LNCaP clone FGC (cell line): Measurements from ENCODE around the gene ZNF92.

Experiments used
- DNase-seq: peaks from one replicate; pipeline ENCODE4 v3.0.0-alpha.2; 2011; ENCODE audit warnings: low read depth
- H3K4me3 ChIP-seq: 2 replicates; pipeline ENCODE4 v1.5.1; 2011; ENCODE audit warnings: mild to moderate bottlenecking, low read depth, low read length, control low read depth
- TF ChIP-seq, protein P1 (sequence below): IDR thresholded peaks from 2 replicates; pipeline ENCODE4 v1.5.1; 2012; ENCODE audit warnings: mild to moderate bottlenecking; ENCODE audit not compliant: control insufficient read depth, insufficient read depth; ENCODE audit errors: extremely low read depth

ZNF92 gene

DNA sequence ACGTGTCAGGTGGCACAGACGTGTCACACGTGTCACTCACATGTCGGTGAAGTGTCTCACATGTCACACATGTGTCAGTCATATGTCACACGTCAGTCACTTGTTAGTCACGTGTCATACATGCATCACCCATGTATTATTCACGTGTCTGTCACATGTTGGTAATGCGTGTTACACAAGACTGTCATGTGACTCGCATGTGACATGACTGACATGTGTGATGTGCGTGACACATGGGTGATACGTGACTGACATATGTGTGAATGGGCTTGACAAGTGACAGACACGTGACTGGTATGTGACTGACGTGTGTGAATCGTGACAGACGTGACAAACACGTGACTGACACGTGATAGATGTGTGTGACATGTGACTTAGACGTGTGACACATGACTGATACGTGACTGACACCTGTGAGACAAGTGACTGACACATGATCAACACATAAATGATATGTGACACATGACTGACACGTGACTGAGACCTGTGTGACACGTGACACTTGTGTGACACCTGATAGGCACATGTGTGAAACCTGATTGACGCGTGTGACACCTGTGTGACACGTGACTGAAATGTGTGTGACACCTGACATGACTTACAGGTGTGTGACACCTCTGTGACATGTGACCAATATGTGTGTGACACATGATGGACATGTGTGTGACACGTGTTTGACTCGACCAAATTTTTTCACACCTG is 56.1 kb downstream of the ZNF92 start:
- TF ChIP-seq, protein P1, sequence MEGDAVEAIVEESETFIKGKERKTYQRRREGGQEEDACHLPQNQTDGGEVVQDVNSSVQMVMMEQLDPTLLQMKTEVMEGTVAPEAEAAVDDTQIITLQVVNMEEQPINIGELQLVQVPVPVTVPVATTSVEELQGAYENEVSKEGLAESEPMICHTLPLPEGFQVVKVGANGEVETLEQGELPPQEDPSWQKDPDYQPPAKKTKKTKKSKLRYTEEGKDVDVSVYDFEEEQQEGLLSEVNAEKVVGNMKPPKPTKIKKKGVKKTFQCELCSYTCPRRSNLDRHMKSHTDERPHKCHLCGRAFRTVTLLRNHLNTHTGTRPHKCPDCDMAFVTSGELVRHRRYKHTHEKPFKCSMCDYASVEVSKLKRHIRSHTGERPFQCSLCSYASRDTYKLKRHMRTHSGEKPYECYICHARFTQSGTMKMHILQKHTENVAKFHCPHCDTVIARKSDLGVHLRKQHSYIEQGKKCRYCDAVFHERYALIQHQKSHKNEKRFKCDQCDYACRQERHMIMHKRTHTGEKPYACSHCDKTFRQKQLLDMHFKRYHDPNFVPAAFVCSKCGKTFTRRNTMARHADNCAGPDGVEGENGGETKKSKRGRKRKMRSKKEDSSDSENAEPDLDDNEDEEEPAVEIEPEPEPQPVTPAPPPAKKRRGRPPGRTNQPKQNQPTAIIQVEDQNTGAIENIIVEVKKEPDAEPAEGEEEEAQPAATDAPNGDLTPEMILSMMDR, result no peak
- no peak for DNase-seq
- H3K4me3 ChIP-seq, result no peak overlapping the region

DNA sequence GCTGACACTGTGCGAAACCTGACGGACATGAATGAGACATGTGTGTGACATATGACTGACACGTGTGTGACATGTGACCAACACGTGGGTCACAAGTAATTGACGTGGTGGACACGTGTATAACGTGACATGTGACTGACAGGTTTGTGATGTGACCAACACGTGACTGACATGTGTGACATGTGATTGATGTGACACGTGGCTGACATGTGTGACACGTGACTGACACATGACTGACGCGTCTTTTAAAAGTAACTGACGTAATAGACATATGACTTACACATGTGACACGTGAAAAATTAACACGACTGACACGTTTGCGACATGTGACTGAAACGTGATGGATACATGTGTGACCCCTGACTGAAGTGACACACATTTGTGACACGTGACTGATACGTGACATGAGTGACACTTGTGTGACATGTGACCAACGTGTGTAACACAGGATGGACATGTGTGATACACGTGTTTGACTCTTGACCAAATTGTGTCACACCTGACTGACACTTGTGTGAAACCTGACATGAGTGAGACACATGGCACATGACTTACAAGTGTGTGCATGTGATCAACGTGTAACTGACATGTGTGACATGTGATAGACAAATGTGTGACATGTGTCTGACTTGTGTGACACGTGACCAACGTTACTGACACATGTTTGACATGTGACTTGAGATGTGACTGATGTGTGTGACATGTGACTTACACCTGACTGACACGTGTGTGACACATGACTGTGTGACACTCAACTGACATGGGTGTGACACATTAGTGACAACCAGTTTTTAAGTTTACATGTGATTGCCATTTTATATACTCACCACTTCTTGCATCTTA is 56.9 kb downstream of the ZNF92 start:
- TF ChIP-seq, protein P1, result no peak
- H3K4me3 ChIP-seq, result no peak overlapping the region
- DNase-seq, result no peak

DNA sequence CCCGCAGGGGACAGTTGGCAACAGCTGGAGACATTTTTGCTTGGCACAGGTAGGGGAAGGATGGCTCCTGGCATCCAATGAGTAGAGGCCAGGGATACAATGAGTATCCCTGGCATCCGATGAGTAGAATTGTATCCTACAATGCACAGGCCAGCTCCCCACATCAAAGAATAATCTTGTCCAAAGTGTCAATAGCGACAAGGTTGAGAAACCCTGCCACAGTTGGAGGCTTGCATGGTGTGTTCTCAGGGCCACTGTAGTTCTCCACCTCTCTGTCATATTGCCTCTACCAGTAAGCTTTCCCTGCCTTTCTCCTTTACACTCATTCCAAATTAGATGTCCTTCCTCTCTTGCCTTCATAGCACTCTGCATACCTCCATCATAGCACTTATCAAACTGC is 60.7 kb downstream of the ZNF92 start:
- TF ChIP-seq, protein P1, result no peak
- DNase-seq, result no peak
- H3K4me3 ChIP-seq, result no peak overlapping the region

DNA sequence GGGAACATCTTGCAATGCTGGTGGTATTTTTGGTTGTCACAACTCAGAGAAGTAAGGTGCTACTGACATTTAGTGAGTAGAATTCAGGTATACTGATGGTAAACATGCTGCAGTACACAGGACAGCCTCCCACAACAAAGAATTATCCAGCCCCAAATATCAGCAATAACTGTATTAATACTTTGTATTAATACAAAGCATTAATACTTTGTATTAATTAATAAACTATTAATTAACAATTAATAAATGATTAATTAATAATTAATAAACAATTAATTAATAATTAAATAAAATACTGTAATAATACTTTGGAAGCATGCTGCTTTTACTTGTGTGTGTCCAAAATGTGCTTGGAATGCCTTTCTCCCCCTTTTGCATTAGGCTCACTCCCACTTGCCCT is 62.5 kb downstream of the ZNF92 start:
- H3K4me3 ChIP-seq, result no peak overlapping the region
- TF ChIP-seq, protein P1, result no peak
- no peak for DNase-seq

DNA sequence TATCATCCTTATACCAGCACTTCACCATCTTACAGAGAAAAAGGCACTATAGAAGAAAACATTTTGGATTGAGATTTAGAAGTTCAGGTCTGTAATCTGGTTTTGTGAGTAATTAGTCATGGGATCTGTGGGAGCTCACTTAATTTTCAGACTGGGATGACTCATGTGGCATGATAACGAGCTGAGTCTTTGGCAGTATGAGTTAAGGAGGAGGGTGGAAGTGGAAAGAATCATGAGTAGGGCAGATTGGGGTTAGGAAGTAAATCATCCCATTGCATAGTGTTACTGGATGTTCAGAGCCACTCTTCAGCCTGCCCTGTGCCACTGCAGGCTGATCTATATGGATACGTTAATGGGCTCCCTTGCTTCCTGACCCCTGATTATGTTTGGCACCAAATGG is 64.9 kb downstream of the ZNF92 start:
- H3K4me3 ChIP-seq, result no peak overlapping the region
- TF ChIP-seq, protein P1, result no peak
- DNase-seq, result no peak

DNA sequence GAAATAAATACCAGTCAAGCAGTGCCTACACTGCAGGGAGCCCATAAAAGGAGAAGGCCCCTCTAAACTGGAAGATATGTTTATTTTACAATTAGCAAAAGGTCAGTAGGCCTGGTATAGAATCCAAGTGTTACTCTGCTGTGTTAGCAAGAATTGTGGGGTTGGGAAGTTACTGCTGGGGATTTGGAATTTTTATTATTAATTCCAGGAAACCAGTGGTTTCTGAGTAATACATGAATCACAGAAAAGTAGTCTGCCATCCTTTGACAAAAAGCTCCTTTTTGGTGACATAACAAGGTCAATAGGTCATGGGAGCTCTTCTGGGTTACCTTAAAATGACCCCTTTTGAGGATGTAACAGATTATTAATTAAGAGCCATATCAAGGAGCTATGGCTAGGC is 67.4 kb downstream of the ZNF92 start:
- no peak for DNase-seq
- TF ChIP-seq, protein P1, result no peak
- no peak overlapping the region for H3K4me3 ChIP-seq
